Stimulated activated naive CD4-positive, alpha-beta T cell (primary cell): Measurements from ENCODE around the gene FKRP.

Experiments used
- DNase-seq, 6 experiments: peaks; one replicate each; lab custom pipeline; 2025; lab: John Stamatoyannopoulos, UW

Gene FKRP

GRCh38 chr19:46719629-46720502 lies 26.0 kb upstream of the FKRP start:
- DNase-seq, result no peak

- no peak for DNase-seq
These were observed 25.2 kb upstream of the FKRP start for GRCh38 chr19:46720503-46721239.

GRCh38 chr19:46721269-46722003 lies 24.4 kb upstream of the FKRP start:
- DNase-seq, result no peak

DNA sequence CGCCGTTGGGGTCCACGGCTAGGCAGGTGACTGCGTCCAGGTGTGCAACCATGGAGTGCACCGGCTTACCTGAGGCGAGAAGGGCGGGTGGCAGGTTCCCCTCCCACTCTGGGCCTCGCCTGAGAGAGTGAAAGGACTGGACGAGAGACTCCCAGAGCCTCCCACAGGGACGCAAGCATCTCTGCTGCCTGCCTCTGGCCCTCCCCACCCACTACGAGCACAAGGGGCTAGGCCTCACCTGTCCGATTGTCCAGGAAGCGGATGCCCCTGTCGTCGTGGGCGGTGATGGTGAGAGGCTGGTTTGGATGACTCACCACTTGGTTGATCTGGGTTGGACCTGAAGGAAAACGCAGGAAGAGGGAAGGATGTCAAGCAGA lies 23.9 kb upstream of the FKRP start:
- no peak for DNase-seq

- DNase-seq, result no peak
These were observed 23.3 kb upstream of the FKRP start for GRCh38 chr19:46722421-46723022.

GRCh38 chr19:46723023-46723461 lies 22.8 kb upstream of the FKRP start:
- DNase-seq, result no peak

DNA sequence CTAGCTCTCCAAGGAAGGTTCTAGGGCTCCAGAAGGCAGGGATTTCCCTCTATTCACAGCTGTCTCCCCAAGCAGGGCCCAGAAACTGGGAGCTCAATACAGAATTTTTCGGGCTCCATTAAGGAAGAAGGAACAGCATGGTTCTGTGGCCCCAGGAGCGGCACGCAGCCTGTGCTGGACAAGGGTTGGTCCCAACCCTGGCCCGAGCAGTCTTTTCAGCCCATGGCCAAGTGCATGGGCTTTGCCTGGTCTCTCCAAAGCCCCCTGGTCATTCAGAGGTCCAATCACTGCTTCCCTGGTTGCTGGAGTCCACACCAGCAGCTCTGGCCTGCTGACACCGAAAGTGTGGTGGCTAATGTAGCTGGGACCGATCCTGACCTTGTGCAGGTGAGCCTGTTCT lies 22.4 kb upstream of the FKRP start:
- DNase-seq, result no peak

- DNase-seq, result no peak
These were observed 21.4 kb upstream of the FKRP start for GRCh38 chr19:46724468-46724867.

DNA sequence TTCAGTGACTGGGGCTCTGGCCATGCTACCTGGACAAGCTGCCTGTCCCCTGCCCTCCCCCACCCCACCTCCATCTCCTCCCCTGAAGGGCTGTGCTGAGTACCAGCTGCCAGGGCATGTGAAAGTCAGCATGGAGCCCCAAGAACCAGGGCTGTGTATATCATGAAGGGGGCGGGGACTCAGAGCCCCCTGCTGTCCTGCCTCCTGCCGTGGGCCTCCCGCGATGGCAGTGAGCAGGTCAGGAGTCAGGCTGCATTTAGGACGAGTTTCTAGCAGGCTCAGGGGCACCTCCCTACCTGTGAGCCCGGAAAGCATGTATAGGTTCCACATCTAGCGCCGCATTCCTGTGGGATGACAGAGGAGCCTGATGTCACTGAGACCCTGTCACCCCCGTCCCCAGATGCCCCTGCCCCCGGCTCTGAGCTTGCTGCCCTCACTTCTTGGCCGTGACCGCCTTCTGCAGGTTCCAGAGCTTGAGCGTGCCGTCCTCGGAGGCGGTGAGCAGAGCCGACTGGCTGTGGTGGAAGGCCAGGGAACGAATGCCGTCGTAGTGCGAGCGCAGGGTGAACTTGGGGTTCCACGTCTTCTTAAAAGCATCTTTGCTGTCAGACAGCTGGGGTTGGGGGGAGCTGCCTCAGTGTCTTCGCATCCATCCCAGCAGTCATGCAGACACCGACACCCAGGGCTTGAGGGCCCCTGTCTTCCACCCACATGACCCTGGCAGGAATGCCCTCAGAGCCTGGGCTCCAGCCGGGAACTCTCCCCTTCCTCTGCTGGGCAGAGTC lies 20.6 kb upstream of the FKRP start:
- no peak for DNase-seq

GRCh38 chr19:46725859-46726393 lies 19.9 kb upstream of the FKRP start:
- DNase-seq, result no peak

DNA sequence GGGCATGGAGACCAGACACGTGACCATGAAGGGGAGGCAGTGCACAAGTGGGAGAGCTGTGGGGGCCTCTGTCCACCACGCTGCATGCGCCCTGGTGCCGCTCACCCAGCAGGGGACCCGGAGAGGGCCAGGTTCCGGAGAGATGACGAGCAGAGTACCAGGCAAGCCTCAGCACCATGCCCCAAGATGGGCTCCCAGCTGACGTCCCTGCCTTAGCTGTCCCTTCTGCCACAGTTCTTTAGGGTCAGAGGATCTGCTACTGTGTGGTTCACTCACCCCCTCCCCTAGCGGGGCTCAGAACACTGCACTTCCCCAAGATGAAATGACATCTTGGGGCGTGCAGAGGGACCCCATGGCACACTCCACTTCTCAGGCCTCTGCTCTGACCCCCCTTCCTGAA lies 19.3 kb upstream of the FKRP start:
- DNase-seq, result no peak

- DNase-seq, result no peak
These were observed 18.8 kb upstream of the FKRP start for GRCh38 chr19:46726971-46727501.

- DNase-seq, result no peak
These were observed 18.1 kb upstream of the FKRP start for GRCh38 chr19:46727757-46728156.

GRCh38 chr19:46728208-46728607 lies 17.6 kb upstream of the FKRP start:
- DNase-seq, result no peak

DNA sequence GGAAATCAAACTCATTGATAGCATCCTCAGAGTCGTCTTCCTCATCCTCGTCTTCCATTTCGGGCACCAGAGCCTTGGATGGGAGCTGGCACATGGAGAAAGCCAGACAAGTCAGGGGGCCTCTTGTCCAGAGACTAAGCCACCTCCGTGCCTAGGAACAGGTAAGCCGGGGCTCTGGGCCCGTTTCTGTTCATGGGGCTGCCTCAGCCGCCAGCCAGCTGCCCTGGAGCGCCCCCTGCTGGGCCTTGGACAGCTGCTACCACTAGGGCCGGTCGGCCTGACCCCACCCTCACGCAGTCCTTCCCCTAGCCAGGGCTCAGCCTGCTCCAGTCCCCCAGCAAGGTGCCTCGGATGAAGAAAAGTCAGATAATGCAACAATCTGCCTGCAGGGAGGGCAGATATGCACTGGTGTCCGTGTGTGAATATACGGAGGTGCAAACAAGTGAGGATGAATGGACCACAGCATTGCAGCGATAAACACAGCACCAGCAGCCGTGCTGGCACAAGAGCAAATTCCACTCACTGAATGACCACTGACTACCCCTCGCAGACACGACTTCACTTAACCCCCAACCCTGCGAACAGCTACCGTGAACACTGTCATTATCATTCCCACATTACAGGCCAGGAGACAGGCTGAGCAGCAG lies 17.0 kb upstream of the FKRP start:
- DNase-seq, result peak; percentile 50 to 88 (median 78)

DNA sequence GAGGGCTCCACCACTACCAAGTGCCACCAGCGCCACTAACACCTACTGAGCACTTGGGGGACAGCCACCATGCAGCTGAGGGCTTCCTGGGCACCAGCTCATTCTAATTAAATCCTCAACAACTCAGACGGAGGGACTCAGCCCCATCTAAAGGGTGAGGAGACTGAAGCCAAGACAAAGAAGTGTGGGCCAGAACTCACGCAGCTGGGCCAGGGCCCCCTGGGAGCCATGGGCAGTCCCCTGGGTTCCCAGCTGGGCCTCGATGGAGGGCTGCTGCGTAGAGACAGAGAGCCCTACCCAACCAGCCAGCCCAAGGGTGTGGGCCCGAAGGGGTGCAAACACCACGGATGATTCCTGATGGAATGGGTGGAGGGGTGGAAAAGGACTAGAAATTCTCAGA lies 16.2 kb upstream of the FKRP start:
- no peak for DNase-seq

- no peak for DNase-seq
These were observed 15.7 kb upstream of the FKRP start for GRCh38 chr19:46730187-46730586.

DNA sequence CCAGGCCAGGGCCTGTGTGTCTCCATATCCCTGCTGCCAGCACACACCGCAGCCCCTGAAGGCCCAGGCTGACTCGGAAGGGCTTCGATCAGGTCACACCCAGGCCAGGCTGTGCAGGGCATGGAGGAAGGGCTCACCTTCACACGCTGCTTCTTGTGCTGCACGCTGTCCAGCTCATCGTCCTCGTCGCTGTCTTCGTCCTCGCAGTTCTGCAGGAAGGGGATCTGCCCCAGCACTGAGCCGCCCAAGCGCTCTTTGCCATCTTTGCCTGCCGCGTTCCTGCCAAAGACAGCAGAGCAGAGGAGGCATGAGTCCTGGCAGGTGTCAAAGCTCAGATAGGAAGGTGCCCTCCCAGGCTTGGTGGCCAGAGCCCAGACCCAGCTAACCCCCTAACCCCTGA lies 15.3 kb upstream of the FKRP start:
- DNase-seq, result no peak

GRCh38 chr19:46731007-46731501 lies 14.8 kb upstream of the FKRP start:
- no peak for DNase-seq

GRCh38 chr19:46731584-46731983 lies 14.3 kb upstream of the FKRP start:
- no peak for DNase-seq
